K562 (cell line): ENCODE data around the gene MLYCD. TPM values are rescaled to one million over a fixed set of nuclear protein-coding genes. Genes with fewer than 3 reads are reported as not detected.

Experiments used
- CHD2 ChIP-seq: IDR thresholded peaks from 2 replicates; pipeline ENCODE4 v1.6.1; 2011; ENCODE audit warnings: low read depth, low read length
- CREB3 ChIP-seq: fragments of 450-650 bp; conservative IDR thresholded peaks from 2 replicates; pipeline ENCODE4 v1.6.1; 2016; ENCODE audit warnings: missing genetic modification characterization, low read depth, mild to moderate bottlenecking, missing compliant biosample characterization, moderate library complexity
- HBP1 ChIP-seq: fragments of 450-650 bp; formaldehyde crosslinking; IDR thresholded peaks from 2 replicates; pipeline ENCODE4 v1.4.0; 2022; ENCODE audit warnings: missing genetic modification characterization
- MECOM ChIP-seq: fragments of 250-450 bp; sonication (Bioruptor Pico); IDR thresholded peaks from 2 replicates; pipeline ENCODE4 v1.8.0; 2022; ENCODE audit warnings: inconsistent platforms
- NFRKB ChIP-seq: fragments of 450-650 bp; IDR thresholded peaks from 2 replicates; pipeline ENCODE4 v1.6.1; 2016; ENCODE audit warnings: low read depth
- NUFIP1 ChIP-seq: fragments of 450-650 bp; IDR thresholded peaks from 2 replicates; pipeline ENCODE4 v1.6.1; 2018; ENCODE audit not compliant: partially characterized antibody
- SMAD4 ChIP-seq: fragments of 250-450 bp; sonication (Bioruptor Pico); conservative IDR thresholded peaks from 2 replicates; pipeline ENCODE4 v1.8.0; 2021; ENCODE audit warnings: inconsistent platforms, mild to moderate bottlenecking, moderate library complexity
- SMARCA5 ChIP-seq: fragments of 450-650 bp; IDR thresholded peaks from 2 replicates; pipeline ENCODE4 v1.6.1; 2016
- SNIP1 ChIP-seq: fragments of 450-650 bp; IDR thresholded peaks from 2 replicates; pipeline ENCODE4 v1.7.1; 2017; ENCODE audit warnings: low read depth, mild to moderate bottlenecking
- TAF15 ChIP-seq: fragments of 200-400 bp; formaldehyde crosslinking; IDR thresholded peaks from 2 replicates; pipeline ENCODE4 v1.6.1; 2017; ENCODE audit warnings: mild to moderate bottlenecking, low read depth, low read length, moderate library complexity
- ZNF668 ChIP-seq: fragments of 250-450 bp; sonication (Bioruptor Pico); IDR thresholded peaks from 2 replicates; pipeline ENCODE4 v1.8.0; 2022; ENCODE audit warnings: mild to moderate bottlenecking, inconsistent platforms
- ZNF696 ChIP-seq: fragments of 250-450 bp; sonication (Bioruptor Pico); conservative IDR thresholded peaks from 2 replicates; pipeline ENCODE4 v1.4.0; 2020; ENCODE audit warnings: mild to moderate bottlenecking, moderate library complexity
- polyA plus RNA-seq, 8 experiments: library from polyadenylated mRNA; depleted of rRNA in 4 of 8; stranded (reverse) in 5 of 8; unstranded in 3 of 8; fragments of >200 nt; fragmentation: Nextera tagmentation in 2 of 8; fragmentation: Illumina TruSeq in 1 of 8; extraction: Ambion mirVana in 2 of 8; extraction: Trizol in 1 of 8; gene quantifications; 2 replicates each; pipeline versions ENCODE4 v1.2.1 to v1.2.3, GENCODE V29; 2011 to 2014; ENCODE audit warnings: inconsistent platforms in 1 of 8, missing spikeins in 1 of 8
- total RNA-seq, 7 experiments: library from RNA; depleted of rRNA in 6 of 7; stranded (reverse); fragments of >200 nt in 6 of 7; fragmentation: Illumina TruSeq in 2 of 7; extraction: Trizol in 2 of 7; gene quantifications; 2 replicates each; pipeline versions ENCODE4 v1.2.1 to v1.2.3, GENCODE V29; 2011 to 2021; ENCODE audit warnings: low replicate concordance in 1 of 7
- TF ChIP-seq, protein P1 (sequence below), 2 experiments: fragments of 450-650 bp in 1 of 2; sonication (generic) in 1 of 2; formaldehyde crosslinking in 1 of 2; IDR thresholded peaks; 2 replicates each; pipeline versions ENCODE4 v1.7.1 to v1.9.0; 2016 to 2022; ENCODE audit warnings: inconsistent platforms in 1 of 2, mild to moderate bottlenecking in 1 of 2, missing genetic modification reagents in 1 of 2
- TF ChIP-seq, protein P2 (sequence below): fragments of 450-650 bp; IDR thresholded peaks from 2 replicates; pipeline ENCODE4 v1.6.1; 2018; ENCODE audit not compliant: partially characterized antibody

The MLYCD gene
- total and polyA plus RNA-seq, 9 of the 15 experiments (the other 6 are each of a cell fraction or from before 2014, with no cell fraction given): 0.15 to 2.0 (median 1.0) TPM

- TF ChIP-seq, protein P1, sequence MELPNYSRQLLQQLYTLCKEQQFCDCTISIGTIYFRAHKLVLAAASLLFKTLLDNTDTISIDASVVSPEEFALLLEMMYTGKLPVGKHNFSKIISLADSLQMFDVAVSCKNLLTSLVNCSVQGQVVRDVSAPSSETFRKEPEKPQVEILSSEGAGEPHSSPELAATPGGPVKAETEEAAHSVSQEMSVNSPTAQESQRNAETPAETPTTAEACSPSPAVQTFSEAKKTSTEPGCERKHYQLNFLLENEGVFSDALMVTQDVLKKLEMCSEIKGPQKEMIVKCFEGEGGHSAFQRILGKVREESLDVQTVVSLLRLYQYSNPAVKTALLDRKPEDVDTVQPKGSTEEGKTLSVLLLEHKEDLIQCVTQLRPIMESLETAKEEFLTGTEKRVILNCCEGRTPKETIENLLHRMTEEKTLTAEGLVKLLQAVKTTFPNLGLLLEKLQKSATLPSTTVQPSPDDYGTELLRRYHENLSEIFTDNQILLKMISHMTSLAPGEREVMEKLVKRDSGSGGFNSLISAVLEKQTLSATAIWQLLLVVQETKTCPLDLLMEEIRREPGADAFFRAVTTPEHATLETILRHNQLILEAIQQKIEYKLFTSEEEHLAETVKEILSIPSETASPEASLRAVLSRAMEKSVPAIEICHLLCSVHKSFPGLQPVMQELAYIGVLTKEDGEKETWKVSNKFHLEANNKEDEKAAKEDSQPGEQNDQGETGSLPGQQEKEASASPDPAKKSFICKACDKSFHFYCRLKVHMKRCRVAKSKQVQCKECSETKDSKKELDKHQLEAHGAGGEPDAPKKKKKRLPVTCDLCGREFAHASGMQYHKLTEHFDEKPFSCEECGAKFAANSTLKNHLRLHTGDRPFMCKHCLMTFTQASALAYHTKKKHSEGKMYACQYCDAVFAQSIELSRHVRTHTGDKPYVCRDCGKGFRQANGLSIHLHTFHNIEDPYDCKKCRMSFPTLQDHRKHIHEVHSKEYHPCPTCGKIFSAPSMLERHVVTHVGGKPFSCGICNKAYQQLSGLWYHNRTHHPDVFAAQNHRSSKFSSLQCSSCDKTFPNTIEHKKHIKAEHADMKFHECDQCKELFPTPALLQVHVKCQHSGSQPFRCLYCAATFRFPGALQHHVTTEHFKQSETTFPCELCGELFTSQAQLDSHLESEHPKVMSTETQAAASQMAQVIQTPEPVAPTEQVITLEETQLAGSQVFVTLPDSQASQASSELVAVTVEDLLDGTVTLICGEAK (IDR thresholded peaks at IDR 0.05): 0 out of 2 replicates have a peak, but pooled peaks have one; percentile 43
- TF ChIP-seq, protein P1 (CRISPR knock-in tag; IDR thresholded peaks at IDR 0.05): no peak
- TF ChIP-seq TAF15 (no peak), SMARCA5 (peak; percentile 81), HBP1 (no peak), ZNF696 (CRISPR knock-in tag) (no peak), CHD2 (no peak), MECOM (CRISPR knock-in tag) (no peak), NUFIP1 (no peak), CREB3 (0 out of 2 replicates have a peak, but pooled peaks have one; percentile 29), NFRKB (peak; percentile 76; the same call in 1 of the 2 replicates), ZNF668 (CRISPR knock-in tag) (no peak), SMAD4 (CRISPR knock-in tag) (peak; percentile 37; the same call in 1 of the 2 replicates), SNIP1 (peak; percentile 67; the same call in 1 of the 2 replicates)
- TF ChIP-seq, protein P2, sequence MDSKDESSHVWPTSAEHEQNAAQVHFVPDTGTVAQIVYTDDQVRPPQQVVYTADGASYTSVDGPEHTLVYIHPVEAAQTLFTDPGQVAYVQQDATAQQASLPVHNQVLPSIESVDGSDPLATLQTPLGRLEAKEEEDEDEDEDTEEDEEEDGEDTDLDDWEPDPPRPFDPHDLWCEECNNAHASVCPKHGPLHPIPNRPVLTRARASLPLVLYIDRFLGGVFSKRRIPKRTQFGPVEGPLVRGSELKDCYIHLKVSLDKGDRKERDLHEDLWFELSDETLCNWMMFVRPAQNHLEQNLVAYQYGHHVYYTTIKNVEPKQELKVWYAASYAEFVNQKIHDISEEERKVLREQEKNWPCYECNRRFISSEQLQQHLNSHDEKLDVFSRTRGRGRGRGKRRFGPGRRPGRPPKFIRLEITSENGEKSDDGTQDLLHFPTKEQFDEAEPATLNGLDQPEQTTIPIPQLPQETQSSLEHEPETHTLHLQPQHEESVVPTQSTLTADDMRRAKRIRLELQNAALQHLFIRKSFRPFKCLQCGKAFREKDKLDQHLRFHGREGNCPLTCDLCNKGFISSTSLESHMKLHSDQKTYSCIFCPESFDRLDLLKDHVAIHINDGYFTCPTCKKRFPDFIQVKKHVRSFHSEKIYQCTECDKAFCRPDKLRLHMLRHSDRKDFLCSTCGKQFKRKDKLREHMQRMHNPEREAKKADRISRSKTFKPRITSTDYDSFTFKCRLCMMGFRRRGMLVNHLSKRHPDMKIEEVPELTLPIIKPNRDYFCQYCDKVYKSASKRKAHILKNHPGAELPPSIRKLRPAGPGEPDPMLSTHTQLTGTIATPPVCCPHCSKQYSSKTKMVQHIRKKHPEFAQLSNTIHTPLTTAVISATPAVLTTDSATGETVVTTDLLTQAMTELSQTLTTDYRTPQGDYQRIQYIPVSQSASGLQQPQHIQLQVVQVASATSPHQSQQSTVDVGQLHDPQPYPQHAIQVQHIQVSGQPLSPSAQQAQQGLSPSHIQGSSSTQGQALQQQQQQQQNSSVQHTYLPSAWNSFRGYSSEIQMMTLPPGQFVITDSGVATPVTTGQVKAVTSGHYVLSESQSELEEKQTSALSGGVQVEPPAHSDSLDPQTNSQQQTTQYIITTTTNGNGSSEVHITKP: peak; percentile 18
Measured at GRCh38 chr16:83952587-83952939, 53.6 kb downstream of the MLYCD start (continued).
